ENCODE results near the gene FFAR3. TPM values are rescaled to one million over a fixed set of nuclear protein-coding genes. Genes with fewer than 3 reads are reported as not detected.

FFAR3 gene
- total RNA-seq, 6 experiments from 2014 or later: not detected

DNA sequence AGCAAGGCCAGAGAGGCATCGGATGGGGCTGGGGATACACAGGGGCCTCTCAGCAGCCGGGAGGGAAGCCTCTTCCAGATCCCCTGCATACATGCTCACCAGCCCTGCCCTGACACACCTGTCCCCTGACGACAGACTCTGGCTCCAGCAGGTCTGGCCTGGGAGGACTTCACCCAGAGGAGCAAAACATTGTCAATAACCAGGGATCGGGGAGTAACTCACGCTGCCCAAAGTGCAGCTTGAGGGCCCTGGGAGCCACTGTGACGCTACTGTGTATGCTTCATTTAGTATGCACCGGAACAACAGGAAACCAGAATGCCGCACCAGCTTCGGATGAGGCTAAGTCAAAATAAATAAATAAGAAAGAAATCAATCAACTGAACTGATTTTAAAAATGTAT is 41.7 kb upstream of the FFAR3 start:
- no peak for DNase-seq
- Mint-ChIP-seq H3K4me1 (ENCODE audit: low read depth) (peaks cover 15% of the 10 kb centered on the region), H3K9me3 (no peaks in the 10 kb centered on the region), H3K27me3 (ENCODE audit: insufficient read depth) (peaks cover 11% of the 10 kb centered on the region), H3K36me3 (ENCODE audit: low read depth) (no peaks in the 10 kb centered on the region), H3K4me3 (no peak overlapping the region), H3K27ac (no peak overlapping the region)
- TF ChIP-seq, protein P1, sequence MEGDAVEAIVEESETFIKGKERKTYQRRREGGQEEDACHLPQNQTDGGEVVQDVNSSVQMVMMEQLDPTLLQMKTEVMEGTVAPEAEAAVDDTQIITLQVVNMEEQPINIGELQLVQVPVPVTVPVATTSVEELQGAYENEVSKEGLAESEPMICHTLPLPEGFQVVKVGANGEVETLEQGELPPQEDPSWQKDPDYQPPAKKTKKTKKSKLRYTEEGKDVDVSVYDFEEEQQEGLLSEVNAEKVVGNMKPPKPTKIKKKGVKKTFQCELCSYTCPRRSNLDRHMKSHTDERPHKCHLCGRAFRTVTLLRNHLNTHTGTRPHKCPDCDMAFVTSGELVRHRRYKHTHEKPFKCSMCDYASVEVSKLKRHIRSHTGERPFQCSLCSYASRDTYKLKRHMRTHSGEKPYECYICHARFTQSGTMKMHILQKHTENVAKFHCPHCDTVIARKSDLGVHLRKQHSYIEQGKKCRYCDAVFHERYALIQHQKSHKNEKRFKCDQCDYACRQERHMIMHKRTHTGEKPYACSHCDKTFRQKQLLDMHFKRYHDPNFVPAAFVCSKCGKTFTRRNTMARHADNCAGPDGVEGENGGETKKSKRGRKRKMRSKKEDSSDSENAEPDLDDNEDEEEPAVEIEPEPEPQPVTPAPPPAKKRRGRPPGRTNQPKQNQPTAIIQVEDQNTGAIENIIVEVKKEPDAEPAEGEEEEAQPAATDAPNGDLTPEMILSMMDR (IDR thresholded peaks at IDR 0.05): no peak

DNA sequence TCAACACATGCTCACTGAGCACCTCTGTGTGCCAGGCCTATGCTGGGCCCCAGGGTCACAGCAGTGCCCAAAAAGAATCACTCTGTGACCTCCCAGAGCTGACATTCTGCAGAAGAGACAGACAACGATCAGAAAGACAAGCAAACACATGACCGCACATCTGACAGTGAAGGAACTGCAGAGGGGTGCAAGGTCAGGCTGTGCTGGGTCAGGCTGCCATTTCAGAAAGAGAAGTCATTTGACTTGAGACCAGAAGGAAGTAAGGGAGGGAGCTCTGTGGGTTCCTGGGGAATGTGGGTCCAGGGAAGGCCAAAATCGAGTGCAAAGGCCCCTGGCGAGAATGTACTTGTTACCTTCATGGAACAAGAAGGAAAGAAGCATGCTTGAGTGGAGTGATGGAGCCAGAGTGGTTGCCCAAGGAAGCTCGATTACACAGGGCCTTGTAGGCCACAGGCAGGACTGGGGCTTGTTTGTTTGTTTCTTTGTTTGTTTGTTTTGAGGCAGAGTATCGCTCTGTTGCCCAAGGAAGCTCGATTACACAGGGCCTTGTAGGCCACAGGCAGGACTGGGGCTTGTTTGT is 40.7 kb upstream of the FFAR3 start:
- Mint-ChIP-seq H3K27me3 (ENCODE audit: insufficient read depth) (peaks cover 11% of the 10 kb centered on the region), H3K4me1 (ENCODE audit: low read depth) (peaks cover 15% of the 10 kb centered on the region), H3K4me3 (no peak overlapping the region), H3K9me3 (peaks cover 7% of the 10 kb centered on the region), H3K27ac (peak overlapping the region; percentile 5), H3K36me3 (ENCODE audit: low read depth) (peaks cover 5% of the 10 kb centered on the region; the same call in 1 of the 2 replicates)
- TF ChIP-seq, protein P1 (IDR thresholded peaks at IDR 0.05): no peak
- DNase-seq: no peak

GRCh38 chr19:35318679-35319448 is 39.4 kb upstream of the FFAR3 start:
- H3K4me3 Mint-ChIP-seq: peak overlapping the region; percentile 23
- H3K9me3 Mint-ChIP-seq: peaks cover 8% of the 10 kb centered on the region
- H3K27ac Mint-ChIP-seq: peak overlapping the region; percentile 96
- H3K4me1 Mint-ChIP-seq (ENCODE audit: low read depth): peaks cover 15% of the 10 kb centered on the region
- peaks cover 8% of the 10 kb centered on the region for H3K27me3 Mint-ChIP-seq (ENCODE audit: insufficient read depth)
- DNase-seq: peak; percentile 94
- peaks cover 5% of the 10 kb centered on the region; the same call in 1 of the 2 replicates for H3K36me3 Mint-ChIP-seq (ENCODE audit: low read depth)
- TF ChIP-seq, protein P1 (IDR thresholded peaks at IDR 0.05): no peak

DNA sequence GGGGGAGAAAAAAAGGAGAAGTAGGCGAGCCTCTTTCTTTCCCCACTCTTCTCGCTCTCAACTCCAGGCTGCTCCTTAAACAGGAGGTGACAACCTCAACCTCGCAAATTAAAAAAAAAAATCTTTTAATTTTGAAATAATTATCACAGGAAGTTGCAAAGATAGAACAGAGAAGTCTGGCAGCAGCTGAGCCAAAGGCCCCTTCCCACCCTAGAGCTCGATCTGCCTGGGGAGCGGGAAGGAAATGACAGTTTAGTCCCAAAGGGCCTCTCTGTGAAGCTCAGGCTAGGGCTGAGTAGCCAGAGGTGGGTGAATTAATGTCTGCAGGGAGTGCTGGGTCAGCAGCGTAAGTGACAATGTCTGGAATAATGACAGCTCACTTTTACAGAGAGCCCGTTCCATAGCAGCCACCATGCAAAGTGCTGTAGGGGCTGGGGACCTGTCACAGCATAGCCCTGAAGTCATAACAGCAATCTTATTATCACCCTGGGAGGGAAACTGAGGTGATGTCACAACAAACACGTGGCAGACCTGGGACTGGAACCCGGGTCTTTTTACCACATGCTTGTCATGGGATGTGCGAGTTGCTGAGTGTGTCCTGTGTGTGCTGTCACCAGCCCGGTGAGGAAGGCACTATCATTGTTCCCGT is 38.1 kb upstream of the FFAR3 start:
- no peak overlapping the region for H3K4me3 Mint-ChIP-seq
- H3K36me3 Mint-ChIP-seq (ENCODE audit: low read depth): peaks cover 5% of the 10 kb centered on the region; the same call in 1 of the 2 replicates
- no peak for DNase-seq
- peaks cover 8% of the 10 kb centered on the region for H3K9me3 Mint-ChIP-seq
- peaks cover 15% of the 10 kb centered on the region for H3K4me1 Mint-ChIP-seq (ENCODE audit: low read depth)
- H3K27me3 Mint-ChIP-seq (ENCODE audit: insufficient read depth): peaks cover 8% of the 10 kb centered on the region
- no peak overlapping the region for H3K27ac Mint-ChIP-seq
- TF ChIP-seq, protein P1 (IDR thresholded peaks at IDR 0.05): no peak

DNA sequence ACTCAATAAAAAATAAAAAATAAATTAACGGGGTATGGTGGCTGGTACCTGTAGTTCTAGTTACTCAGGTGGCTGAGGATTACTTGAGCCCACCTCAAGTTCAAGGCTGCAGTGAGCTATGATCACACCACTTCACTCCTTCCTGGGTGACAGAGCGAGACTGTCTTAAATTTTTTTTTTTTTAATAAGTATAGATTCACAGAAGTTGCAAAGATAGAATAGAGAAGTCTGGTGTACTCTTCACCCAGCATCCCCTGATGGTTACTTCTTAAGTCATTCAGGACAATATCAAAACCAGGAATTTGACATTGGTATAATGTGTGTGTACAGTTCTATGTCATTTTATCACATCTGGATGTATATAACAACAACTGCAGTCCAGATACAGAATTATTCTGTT is 37.0 kb upstream of the FFAR3 start:
- H3K9me3 Mint-ChIP-seq: peaks cover 8% of the 10 kb centered on the region
- no peak for DNase-seq
- H3K27me3 Mint-ChIP-seq (ENCODE audit: insufficient read depth): peaks cover 12% of the 10 kb centered on the region
- H3K36me3 Mint-ChIP-seq (ENCODE audit: low read depth): peaks cover 5% of the 10 kb centered on the region; the same call in 1 of the 2 replicates
- peaks cover 15% of the 10 kb centered on the region for H3K4me1 Mint-ChIP-seq (ENCODE audit: low read depth)
- TF ChIP-seq, protein P1 (IDR thresholded peaks at IDR 0.05): no peak
- H3K4me3 Mint-ChIP-seq: no peak overlapping the region
- no peak overlapping the region for H3K27ac Mint-ChIP-seq
